HEK293T (cell line): ENCODE data around the gene TMEM273.

Source experiments
- CTCF ChIA-PET: fragments of 350-600 bp; formaldehyde crosslinking; extraction: SDS; loops from one replicate; lab custom pipeline; 2021; ENCODE audit warnings: antibody characterized with exemption, inconsistent platforms; lab: Yijun Ruan, JAX
- POLR2A ChIA-PET: fragments of 350-600 bp; formaldehyde crosslinking; extraction: SDS; loops from one replicate; lab custom pipeline; 2020; ENCODE audit warnings: antibody characterized with exemption, inconsistent platforms; lab: Yijun Ruan, JAX
- DNase-seq: peaks from one replicate; pipeline ENCODE4 v3.0.0; 2012; ENCODE audit warnings: mixed read lengths; ENCODE audit errors: extremely low spot score
- ARNT ChIP-seq: fragments of 450-650 bp; IDR thresholded peaks from 2 replicates; pipeline ENCODE4 v1.6.1; 2017; ENCODE audit warnings: mild to moderate bottlenecking
- BHLHE40 ChIP-seq: fragments of 450-650 bp; IDR thresholded peaks from 2 replicates; pipeline ENCODE4 v1.6.1; 2016; ENCODE audit warnings: mild to moderate bottlenecking, moderate library complexity, borderline replicate concordance
- CTBP1 ChIP-seq: fragments of 450-650 bp; IDR thresholded peaks from 2 replicates; pipeline ENCODE4 v1.6.1; 2016; ENCODE audit warnings: borderline replicate concordance
- ELF4 ChIP-seq: fragments of 450-650 bp; IDR thresholded peaks from 2 replicates; pipeline ENCODE4 v1.6.1; 2017; ENCODE audit warnings: antibody characterized with exemption
- FOXA1 ChIP-seq: fragments of 450-650 bp; IDR thresholded peaks from 2 replicates; pipeline ENCODE4 v1.6.1; 2016; ENCODE audit warnings: mild to moderate bottlenecking
- FOXK2 ChIP-seq: fragments of 450-650 bp; IDR thresholded peaks from 2 replicates; pipeline ENCODE4 v1.6.1; 2016; ENCODE audit warnings: mild to moderate bottlenecking
- FOXM1 ChIP-seq: fragments of 450-650 bp; IDR thresholded peaks from 2 replicates; pipeline ENCODE4 v1.6.1; 2017; ENCODE audit warnings: mild to moderate bottlenecking, borderline replicate concordance
- HDGF ChIP-seq: fragments of 450-650 bp; IDR thresholded peaks from 2 replicates; pipeline ENCODE4 v1.6.1; 2017; ENCODE audit warnings: antibody characterized with exemption, borderline replicate concordance
- L3MBTL2 ChIP-seq: fragments of 450-650 bp; conservative IDR thresholded peaks from 2 replicates; pipeline ENCODE4 v1.6.1; 2016; ENCODE audit warnings: mild to moderate bottlenecking
- LEF1 ChIP-seq: fragments of 450-650 bp; IDR thresholded peaks from 2 replicates; pipeline ENCODE4 v1.6.1; 2017; ENCODE audit warnings: mild to moderate bottlenecking, borderline replicate concordance
- NFRKB ChIP-seq: fragments of 450-650 bp; IDR thresholded peaks from 2 replicates; pipeline ENCODE4 v1.6.1; 2016; ENCODE audit warnings: mild to moderate bottlenecking, moderate library complexity
- SP1 ChIP-seq: fragments of 450-650 bp; IDR thresholded peaks from 2 replicates; pipeline ENCODE4 v1.6.1; 2017
- SUZ12 ChIP-seq: fragments of 450-650 bp; IDR thresholded peaks from 2 replicates; pipeline ENCODE4 v1.6.1; 2016; ENCODE audit warnings: mild to moderate bottlenecking
- TARDBP ChIP-seq: fragments of 450-650 bp; IDR thresholded peaks from 2 replicates; pipeline ENCODE4 v1.6.1; 2016
- ZNF384 ChIP-seq: fragments of 450-650 bp; IDR thresholded peaks from 2 replicates; pipeline ENCODE4 v1.6.1; 2016
- TF ChIP-seq, protein P1 (sequence below): fragments of 450-650 bp; IDR thresholded peaks from 2 replicates; pipeline ENCODE4 v1.6.1; 2016

The TMEM273 gene

DNA sequence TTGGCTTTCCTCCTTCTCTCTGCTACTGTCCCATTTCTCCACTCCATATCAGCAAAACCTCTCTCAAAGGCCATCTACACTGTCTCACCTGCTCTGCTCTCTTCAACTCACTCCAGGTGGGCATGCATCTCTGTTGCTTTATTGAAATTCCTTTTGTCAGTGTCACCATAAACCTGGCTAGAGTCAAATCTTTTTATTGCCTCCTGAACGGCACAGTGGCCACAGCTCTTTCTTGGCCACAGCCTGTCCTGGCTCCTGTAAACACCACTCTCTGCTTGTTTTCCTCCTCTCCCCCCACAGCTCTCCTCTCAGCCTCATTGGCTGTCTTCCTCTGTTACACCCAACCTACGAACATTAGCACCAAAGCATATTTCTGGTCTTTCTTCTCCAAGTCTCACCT, 31.1 kb upstream of the TMEM273 start:
- no peak for TF ChIP-seq TARDBP
- TF ChIP-seq ZNF384: no peak
- TF ChIP-seq ARNT: no peak
- TF ChIP-seq FOXM1: no peak
- no peak for TF ChIP-seq CTBP1
- TF ChIP-seq LEF1: no peak
- no peak for TF ChIP-seq FOXK2
- TF ChIP-seq L3MBTL2: no peak
- TF ChIP-seq ELF4: no peak
- TF ChIP-seq SUZ12: no peak
- TF ChIP-seq, protein P1, sequence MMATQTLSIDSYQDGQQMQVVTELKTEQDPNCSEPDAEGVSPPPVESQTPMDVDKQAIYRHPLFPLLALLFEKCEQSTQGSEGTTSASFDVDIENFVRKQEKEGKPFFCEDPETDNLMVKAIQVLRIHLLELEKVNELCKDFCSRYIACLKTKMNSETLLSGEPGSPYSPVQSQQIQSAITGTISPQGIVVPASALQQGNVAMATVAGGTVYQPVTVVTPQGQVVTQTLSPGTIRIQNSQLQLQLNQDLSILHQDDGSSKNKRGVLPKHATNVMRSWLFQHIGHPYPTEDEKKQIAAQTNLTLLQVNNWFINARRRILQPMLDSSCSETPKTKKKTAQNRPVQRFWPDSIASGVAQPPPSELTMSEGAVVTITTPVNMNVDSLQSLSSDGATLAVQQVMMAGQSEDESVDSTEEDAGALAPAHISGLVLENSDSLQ: no peak
- TF ChIP-seq NFRKB: no peak
- TF ChIP-seq FOXA1: no peak
- DNase-seq: no peak
- ChIA-PET POLR2A (no interaction called here), CTCF (interaction anchor here (1.3 kb wide), 1 partner anchor 188 kb away, joined by 3 read pairs; no protein-coding TSS in a partner anchor)

DNA sequence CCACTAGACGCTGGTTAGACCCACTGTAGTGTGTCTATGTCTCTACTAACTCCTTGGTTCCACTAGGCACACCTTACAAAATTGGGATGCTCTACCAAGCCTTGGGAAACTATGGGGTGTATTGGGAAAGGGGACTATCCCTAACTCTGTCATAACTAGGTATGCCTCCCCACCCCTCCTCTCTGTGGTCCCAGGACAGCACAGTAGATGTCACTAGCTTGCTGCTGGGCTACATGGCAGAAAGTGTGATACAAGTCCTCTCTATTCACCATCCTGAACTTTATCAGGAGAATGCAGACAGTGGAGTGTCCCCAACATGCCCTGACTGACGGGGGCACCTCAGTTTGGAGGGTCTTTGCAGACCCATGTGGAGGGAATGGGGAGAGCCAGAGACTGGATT, 30.3 kb upstream of the TMEM273 start:
- no peak for DNase-seq
- POLR2A ChIA-PET: no interaction called here
- TF ChIP-seq CTBP1 (no peak), ZNF384 (no peak), LEF1 (no peak), HDGF (no peak), BHLHE40 (no peak), NFRKB (no peak), L3MBTL2 (no peak), ARNT (no peak), SP1 (no peak), FOXA1 (no peak), ELF4 (no peak), TARDBP (no peak), SUZ12 (no peak), FOXK2 (no peak)
- TF ChIP-seq, protein P1: no peak
- CTCF ChIA-PET: no interaction called here

DNA sequence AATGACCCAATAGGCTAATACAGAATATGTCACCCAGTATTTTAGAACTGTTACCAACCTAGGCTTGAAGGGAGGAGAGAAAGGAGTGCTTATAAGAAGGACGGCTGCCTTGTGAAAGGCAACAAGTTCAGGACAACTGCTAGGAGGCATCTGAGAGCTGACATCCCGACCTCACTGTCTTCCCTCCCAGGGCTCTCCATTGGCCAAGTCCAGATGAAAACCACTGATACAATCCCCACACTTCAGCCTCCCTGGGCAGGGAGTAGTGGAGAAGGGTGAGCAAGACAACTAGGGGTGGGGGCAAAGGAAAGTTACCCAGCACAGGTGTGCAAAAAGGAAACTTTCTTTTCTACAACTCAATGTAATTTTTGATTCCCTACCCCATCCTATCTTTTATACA, 29.5 kb upstream of the TMEM273 start:
- TF ChIP-seq ZNF384 (no peak), HDGF (no peak), SP1 (no peak), TARDBP (no peak), SUZ12 (no peak), BHLHE40 (no peak), LEF1 (no peak), FOXK2 (no peak), NFRKB (no peak), ELF4 (no peak), ARNT (no peak), FOXM1 (no peak), L3MBTL2 (no peak), CTBP1 (no peak), FOXA1 (no peak)
- TF ChIP-seq, protein P1: no peak
- DNase-seq: no peak
- POLR2A ChIA-PET: no interaction called here
- CTCF ChIA-PET: no interaction called here

DNA sequence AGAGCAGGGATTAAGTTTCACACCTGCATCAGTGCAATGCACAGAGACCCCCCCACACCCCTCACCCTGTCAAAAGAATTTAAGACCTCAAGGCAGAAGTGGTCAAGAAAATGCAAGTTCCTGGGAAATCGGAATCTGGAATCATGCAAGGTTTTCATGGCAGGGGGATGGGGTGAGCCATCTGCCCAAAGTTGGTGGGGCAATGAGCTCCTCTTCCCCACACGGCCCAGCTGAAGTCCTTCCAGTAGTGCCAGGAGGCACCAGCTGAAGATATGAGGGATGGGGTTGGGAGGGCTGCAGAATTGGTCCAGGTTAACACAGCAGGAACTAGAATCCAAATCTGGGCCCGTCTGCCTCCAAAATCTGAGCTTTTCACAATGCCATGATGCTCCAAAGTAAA, 25.0 kb upstream of the TMEM273 start:
- POLR2A ChIA-PET: no interaction called here
- no peak for DNase-seq
- no peak for TF ChIP-seq L3MBTL2
- TF ChIP-seq FOXK2: no peak
- TF ChIP-seq, protein P1: no peak
- no peak for TF ChIP-seq SP1
- no peak for TF ChIP-seq ELF4
- no peak for TF ChIP-seq HDGF
- no peak for TF ChIP-seq NFRKB
- TF ChIP-seq ARNT: no peak
- no peak for TF ChIP-seq FOXA1
- no peak for TF ChIP-seq ZNF384
- CTCF ChIA-PET: no interaction called here

DNA sequence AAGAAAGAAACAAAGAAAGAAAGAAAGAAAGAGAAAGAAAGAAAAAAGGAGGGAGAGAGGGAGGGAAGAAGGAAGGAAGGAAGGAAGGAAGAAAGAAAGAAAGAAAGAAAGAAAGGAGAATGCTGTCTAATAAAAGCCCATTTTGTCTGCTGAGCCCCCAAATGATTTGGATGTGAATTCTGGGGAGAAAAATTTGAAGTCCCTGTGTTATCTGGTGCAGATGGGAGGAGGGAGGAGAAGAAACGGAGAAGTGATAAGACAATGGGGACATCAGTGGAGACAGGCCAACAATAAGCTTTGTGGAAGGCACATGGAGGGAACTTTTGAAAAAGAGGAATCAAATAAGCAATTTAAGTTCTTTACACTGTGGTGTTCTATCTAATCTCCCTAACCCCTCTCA, 24.6 kb upstream of the TMEM273 start:
- ChIA-PET CTCF (no interaction called here), POLR2A (no interaction called here)
- TF ChIP-seq ARNT (no peak), LEF1 (no peak), HDGF (no peak), FOXK2 (no peak)
- no peak for DNase-seq

DNA sequence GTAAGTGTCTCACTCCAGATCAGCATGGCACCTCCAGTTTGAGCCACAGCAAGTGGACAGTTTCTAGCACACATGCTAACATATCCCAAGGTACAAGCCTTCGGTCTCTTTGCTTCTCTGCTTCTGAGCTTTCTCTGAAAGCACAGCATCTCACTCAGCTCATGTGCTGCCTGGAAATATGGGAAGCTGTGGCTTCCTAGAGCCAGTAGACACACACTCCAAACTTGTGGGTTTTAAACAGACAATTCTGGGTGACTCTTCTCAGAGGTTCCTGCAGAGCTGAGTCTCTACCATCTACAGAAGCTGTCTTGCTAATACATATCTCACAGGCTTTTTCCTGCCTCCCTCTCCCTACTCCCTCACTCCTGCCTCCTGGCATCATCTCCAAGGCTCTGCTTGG, 23.9 kb upstream of the TMEM273 start:
- TF ChIP-seq ZNF384 (no peak), CTBP1 (no peak), SUZ12 (no peak), FOXK2 (no peak), BHLHE40 (no peak), L3MBTL2 (no peak), FOXA1 (no peak), ARNT (no peak), ELF4 (no peak), HDGF (no peak), LEF1 (no peak), TARDBP (no peak), NFRKB (no peak), SP1 (no peak), FOXM1 (no peak)
- TF ChIP-seq, protein P1: no peak
- DNase-seq: no peak
- CTCF ChIA-PET: no interaction called here
- POLR2A ChIA-PET: no interaction called here
